ENCODE measurements around the gene PA2G4.
"Not testable (repeated sequence)": the region's sequence is repeated elsewhere in the genome, so short reads cannot be mapped to it uniquely, and the experiment has no call there.

PA2G4 gene

DNA sequence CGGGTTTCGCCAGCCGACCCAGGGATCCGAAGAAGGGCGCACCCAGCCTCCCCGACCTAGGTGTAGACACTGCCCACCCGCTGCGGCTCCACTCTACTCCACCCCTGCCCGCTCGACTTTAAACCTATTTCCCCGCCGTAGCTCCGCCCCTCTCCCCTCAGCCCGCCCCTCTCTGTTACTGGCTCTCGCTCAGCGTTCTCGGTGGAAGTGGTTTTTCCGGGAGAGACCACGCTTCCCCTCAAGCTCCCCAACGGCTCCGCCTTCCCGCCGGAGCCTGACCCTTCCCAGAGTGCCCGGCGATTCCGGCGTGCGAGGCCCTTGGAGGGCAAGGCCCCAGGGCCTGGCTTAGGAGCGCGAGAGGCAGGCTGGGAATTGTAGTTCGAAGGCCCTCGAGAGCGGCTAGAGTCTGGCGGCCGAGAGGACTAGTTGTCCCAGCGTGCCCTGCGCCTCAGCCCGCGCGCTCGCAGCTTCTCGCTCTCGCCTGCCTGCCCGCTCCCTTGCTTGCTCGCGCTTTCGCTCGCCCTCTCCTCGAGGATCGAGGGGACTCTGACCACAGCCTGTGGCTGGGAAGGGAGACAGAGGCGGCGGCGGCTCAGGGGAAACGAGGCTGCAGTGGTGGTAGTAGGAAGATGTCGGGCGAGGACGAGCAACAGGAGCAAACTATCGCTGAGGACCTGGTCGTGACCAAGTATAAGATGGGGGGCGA is at the start of gene PA2G4:
PA2G4 (plus strand) TSS at position 451 of the 706 bp plus-strand sequence; CDS start at position 630, 179 bp downstream.
- DNase-seq (ENCODE audit: extremely low spot score) = peak; percentile 97
- TF ChIP-seq, protein P1, sequence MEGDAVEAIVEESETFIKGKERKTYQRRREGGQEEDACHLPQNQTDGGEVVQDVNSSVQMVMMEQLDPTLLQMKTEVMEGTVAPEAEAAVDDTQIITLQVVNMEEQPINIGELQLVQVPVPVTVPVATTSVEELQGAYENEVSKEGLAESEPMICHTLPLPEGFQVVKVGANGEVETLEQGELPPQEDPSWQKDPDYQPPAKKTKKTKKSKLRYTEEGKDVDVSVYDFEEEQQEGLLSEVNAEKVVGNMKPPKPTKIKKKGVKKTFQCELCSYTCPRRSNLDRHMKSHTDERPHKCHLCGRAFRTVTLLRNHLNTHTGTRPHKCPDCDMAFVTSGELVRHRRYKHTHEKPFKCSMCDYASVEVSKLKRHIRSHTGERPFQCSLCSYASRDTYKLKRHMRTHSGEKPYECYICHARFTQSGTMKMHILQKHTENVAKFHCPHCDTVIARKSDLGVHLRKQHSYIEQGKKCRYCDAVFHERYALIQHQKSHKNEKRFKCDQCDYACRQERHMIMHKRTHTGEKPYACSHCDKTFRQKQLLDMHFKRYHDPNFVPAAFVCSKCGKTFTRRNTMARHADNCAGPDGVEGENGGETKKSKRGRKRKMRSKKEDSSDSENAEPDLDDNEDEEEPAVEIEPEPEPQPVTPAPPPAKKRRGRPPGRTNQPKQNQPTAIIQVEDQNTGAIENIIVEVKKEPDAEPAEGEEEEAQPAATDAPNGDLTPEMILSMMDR (IDR thresholded peaks at IDR 0.05; ENCODE audit: control extremely low read depth, extremely low read depth, low read depth, missing control alignments) = no peak
- CTCF ChIA-PET = interaction anchor here (0.7 to 3.1 kb wide), 18 partner anchors 8 to 366 kb away, joined by 3 to 42 read pairs (median 4); partner anchors contain the start of genes ERBB3, RAB5B, RNF41 and RPL41
- POLR2A ChIA-PET = interaction anchor here (0.6 to 3.1 kb wide), 22 partner anchors 9 to 375 kb away, joined by 3 to 56 read pairs (median 4); partner anchors contain the start of genes ANKRD52, DGKA, ERBB3 and ESYT1

DNA sequence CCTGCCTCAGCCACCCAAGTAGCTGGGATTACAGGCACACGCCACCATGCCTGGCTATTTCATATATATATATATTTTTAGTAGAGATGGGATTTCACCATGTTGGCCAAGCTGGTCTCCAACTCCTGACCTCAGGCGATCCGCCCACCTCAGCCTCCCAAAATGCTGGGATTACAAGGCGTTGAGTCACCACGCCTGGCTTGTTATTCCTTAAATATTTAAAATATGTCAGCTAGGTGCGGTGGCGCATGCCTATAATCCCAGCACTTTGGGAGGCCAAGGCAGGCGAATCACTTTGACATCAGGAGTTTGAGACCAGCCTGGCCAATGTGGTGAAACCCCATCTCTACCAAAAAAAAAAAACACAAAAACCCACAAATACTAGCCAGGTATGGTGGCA is 44.4 kb upstream of the PA2G4 start:
- ChIA-PET POLR2A (interaction anchor here (0.7 kb wide), 1 partner anchor 1569 kb away, joined by 3 read pairs; no protein-coding TSS in a partner anchor), CTCF (interaction anchor here (0.9 kb wide), 1 partner anchor 13 kb away, joined by 4 read pairs; no protein-coding TSS in a partner anchor)
- not testable (repeated sequence) for DNase-seq (ENCODE audit: extremely low spot score)

DNA sequence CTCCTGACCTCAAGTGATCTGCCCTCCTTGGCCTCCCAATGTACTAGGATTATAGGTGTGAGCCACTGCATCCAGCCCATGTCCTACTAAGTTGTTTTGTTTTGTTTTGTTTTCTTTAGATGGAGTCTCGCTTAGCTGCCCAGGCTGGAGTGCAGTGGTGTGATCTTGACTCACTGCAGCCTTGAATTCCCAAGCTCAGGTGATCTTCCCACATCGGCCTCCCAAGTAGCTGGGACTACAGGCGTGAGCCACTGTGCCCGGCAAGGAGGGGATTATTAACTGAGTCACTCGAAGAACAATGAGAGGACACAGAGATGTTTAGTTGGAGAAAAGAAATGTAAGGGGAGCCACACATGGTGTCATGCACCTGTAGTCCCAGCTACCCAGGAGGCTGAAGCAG is 42.4 kb upstream of the PA2G4 start:
- TF ChIP-seq, protein P1 (IDR thresholded peaks at IDR 0.05; ENCODE audit: control extremely low read depth, extremely low read depth, low read depth, missing control alignments) = no peak
- ChIA-PET POLR2A (no interaction called here), CTCF (interaction anchor here (1.1 to 1.6 kb wide), 2 partner anchors 15 to 324 kb away, joined by 3 to 7 read pairs; no protein-coding TSS in a partner anchor)
- no peak for DNase-seq (ENCODE audit: extremely low spot score)

DNA sequence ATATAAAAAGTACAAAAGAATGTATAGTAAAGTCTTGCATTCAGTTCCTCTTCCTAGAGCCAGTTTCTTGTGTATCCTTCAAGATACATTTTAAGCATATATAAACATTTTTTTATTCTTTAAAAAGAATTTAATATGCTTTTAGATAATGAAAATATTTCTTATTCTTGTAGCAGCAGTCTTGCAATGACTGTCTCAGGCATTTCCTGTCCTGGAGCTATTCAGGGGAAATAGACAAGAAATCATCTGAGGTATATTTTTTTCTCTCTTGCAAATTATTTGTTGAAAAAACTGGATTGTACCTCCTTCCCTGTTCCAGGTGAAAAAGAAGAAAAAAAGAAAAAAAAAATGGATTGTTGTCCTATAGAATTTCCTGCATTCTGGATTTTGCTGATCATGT is 41.4 kb upstream of the PA2G4 start:
- ChIA-PET POLR2A (no interaction called here), CTCF (no interaction called here)
- DNase-seq (ENCODE audit: extremely low spot score) = no peak
- TF ChIP-seq, protein P1 (IDR thresholded peaks at IDR 0.05; ENCODE audit: control extremely low read depth, extremely low read depth, low read depth, missing control alignments) = no peak

DNA sequence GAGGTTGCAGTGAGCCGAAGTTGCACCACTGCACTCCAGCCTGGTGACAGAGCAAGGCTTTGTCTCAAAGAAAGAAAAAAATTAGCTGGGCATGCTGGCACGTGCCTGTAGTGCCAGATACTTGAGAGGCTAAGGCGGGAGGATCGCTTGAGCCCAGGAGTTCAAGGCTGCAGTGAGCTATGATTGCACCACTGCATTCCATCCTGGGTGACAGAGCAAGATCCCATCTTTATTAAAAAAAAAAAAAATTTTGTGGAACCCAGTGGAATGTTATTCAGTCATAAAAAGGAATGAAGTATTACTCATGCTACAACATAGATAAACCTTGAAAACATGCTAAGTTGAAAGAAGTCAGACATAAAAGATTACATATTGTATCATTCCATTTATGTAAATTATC is 32.7 kb upstream of the PA2G4 start:
- TF ChIP-seq, protein P1 (IDR thresholded peaks at IDR 0.05; ENCODE audit: control extremely low read depth, extremely low read depth, low read depth, missing control alignments) = no peak
- no peak for DNase-seq (ENCODE audit: extremely low spot score)
- ChIA-PET CTCF (no interaction called here), POLR2A (no interaction called here)

DNA sequence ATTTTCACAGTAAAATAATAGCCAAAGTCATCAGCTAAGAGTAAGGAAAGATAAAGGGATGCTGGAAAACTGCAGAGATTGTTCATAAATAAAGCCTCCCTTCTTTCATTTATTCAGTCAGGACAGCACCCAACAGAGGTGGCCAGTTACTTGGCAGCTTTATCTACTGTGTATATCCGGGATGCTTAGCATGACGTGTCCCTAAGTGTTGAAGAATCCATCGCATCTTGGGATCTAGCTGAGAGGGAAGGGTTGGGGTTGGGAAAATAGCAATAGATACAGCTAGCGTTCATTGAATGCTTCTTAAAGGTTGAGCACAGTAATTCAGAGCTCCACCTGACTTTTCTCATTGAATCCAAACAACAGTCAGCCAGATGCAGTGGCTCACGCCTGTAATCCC is 30.0 kb upstream of the PA2G4 start:
- POLR2A ChIA-PET = interaction anchor here (0.6 kb wide), 1 partner anchor 42 kb away, joined by 3 read pairs; no protein-coding TSS in a partner anchor

DNA sequence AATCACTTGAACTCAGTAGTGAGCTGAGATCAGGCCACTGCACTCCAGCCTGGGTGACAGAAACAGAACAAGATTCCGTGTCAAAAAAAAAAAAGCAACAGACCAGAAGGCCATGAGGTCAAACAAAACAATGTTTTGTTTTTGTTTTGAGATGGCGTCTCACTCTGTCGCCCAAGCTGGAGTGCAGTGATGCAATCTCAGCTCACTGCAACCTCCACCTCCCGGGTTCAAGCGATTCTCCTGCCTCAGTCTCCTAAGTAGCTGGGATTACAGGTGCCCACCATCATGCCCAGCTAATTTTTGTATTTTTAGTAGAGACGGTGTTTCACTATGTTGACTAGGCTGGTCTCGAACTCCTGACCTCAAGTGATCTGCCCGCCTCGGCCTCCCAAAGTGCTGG is 26.4 kb upstream of the PA2G4 start:
- CTCF ChIA-PET = interaction anchor here (1.0 to 1.4 kb wide), 2 partner anchors 26 to 82 kb away, joined by 3 to 4 read pairs; partner anchors contain the start of gene PA2G4
- DNase-seq (ENCODE audit: extremely low spot score); POLR2A ChIA-PET: not testable (repeated sequence)

More for the DNA sequence above, 30.0 kb upstream of the PA2G4 start:
- TF ChIP-seq, protein P1 (IDR thresholded peaks at IDR 0.05; ENCODE audit: control extremely low read depth, extremely low read depth, low read depth, missing control alignments) = no peak
- no peak for DNase-seq (ENCODE audit: extremely low spot score)
- CTCF ChIA-PET = interaction anchor here (1.2 to 1.3 kb wide), 2 partner anchors 9 to 10 kb away, joined by 3 to 4 read pairs; no protein-coding TSS in a partner anchor
